GM21360 (cell line): ENCODE data around the gene LTB4R2.
"Not testable (repeated sequence)": the region's sequence is repeated elsewhere in the genome, so short reads cannot be mapped to it uniquely, and the experiment has no call there.

Source experiments
- ATAC-seq: cut with Tn5 transposase; IDR thresholded peaks from one replicate; pipeline ENCODE4 v1.9.1; 2021; ENCODE audit warnings: mild to moderate bottlenecking, moderate library complexity; ENCODE audit not compliant: unreplicated experiment

Gene LTB4R2

GRCh38 chr14:24337144-24337823 is 27.3 kb downstream of the LTB4R2 start:
- no peak for ATAC-seq

DNA sequence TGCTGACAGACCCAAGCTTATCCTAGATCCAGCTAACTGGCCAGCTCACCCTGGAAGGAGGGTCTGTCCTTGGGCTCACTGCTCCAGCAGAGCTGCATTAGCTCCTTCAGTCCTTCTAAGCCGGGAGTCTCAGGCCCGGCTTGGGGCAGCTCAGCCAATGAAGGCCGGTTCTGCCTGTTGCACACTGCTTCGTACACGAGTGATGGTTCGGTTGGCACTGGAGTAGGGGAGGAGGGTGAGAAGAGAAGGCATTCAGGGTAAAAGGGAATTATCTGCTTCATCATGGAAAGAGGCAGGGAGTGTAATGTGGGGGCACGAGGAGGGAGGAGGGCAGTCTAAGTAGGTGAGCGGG is 27.9 kb downstream of the LTB4R2 start:
- no peak for ATAC-seq

- ATAC-seq: no peak
Observed at GRCh38 chr14:24338843-24339242, 28.9 kb downstream of the LTB4R2 start.

GRCh38 chr14:24339284-24340151 is 29.6 kb downstream of the LTB4R2 start, which contains the start of gene RIPK3:
RIPK3 (minus strand) TSS chr14:24339991; CDS start chr14:24339826, 165 bp downstream.
- peak; percentile 74 for ATAC-seq

- no peak for ATAC-seq
Observed at GRCh38 chr14:24340606-24341005, 30.7 kb downstream of the LTB4R2 start.

GRCh38 chr14:24342889-24343288 is 32.9 kb downstream of the LTB4R2 start:
- ATAC-seq: no peak

DNA sequence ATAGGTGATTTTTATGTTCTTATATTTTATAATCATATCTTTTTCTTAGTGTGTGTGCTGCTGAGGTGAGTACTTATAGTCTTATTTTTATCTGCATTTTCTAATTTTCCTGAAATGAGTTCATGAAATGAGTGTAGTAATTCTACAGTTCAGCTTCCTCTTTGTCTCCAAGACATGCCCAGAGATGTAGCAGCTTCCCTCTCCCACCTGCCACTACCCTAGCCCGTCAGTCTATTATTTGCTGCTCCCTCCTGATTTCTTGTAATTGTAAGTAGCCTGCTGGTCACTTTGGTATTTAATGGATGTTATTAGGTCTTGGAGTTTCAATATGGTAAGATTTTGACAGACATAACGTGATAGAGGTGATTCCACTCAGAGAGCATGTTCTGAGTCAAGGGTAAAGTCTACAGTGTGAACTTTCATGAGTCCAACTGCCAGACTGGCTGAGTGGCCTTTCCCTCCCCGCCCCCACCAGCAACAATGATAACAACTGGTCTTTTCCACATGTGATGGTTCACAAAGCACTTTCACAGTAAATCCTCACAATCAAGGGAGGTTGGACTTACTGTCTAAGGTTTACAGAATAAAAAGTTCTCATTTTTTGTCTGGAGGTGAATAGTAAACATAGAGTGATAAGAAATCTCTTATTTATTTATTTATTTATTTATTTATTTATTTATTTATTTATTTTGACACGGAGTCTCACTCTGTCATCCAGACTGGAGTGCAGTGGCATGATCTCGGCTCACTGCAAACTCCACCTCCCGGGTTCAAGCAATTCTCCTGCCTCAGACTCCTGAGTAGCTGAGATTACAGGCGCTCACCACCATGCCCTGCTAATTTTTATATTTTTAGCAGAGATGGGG is 34.1 kb downstream of the LTB4R2 start:
- ATAC-seq: no peak

DNA sequence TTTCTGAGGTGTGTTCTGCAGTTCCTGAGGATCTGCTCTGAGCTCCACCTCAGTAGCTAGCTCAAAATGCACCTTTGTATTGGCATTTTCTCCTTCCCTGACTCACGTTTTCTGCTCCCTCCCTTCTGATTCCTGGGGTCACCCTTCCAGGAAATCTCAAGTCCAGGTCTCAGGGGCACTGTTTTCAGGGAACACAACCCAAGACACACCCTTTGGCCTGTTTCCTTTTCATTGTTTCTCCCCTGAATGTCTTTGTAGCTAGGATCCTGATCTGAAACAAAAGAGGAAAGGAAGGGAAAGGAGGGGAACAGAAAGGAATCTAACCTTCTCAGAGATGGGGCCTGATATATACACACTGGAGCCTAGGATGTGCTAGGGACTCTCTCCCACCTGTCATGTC is 37.2 kb downstream of the LTB4R2 start:
- ATAC-seq: no peak

DNA sequence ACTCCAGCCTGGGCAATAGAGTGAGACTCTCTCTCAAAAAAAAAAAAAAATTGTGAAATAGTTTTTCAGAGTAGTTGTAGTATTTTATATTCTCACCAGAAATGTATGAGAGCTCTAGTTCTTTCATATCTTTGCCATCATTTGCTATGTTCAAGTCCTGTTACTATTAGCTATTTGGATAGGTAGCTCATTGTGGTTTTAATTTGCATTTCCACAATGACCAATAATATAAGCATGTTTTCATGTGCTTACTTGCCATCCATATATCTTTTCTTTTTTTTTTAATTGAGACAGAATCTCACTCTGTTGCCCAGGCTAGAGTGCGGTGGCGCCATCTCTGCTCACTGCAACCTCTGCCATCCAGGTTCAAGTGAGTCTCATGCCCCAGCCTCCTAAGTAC is 38.2 kb downstream of the LTB4R2 start:
- ATAC-seq: no peak

DNA sequence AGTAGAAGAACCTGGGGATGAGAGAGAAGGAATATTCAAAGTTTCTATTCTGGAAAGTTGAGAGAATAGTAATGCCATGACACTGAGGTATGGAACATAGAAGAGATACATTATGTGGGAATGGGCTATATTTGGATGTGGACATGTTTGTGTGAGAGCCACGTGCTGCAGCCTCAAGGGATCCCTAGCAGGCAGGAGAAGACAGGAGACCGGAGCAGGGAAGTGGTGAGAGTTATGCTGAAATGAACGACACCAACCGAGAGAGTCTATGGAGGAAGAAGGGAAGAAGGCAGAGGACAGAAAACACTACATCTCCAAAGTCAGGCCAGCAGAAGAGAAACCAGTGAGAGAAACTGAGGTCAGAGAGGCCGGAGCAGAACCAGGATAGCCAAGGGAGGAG is 39.8 kb downstream of the LTB4R2 start:
- ATAC-seq: no peak

- ATAC-seq: no peak
Observed at GRCh38 chr14:24351517-24351916, 41.6 kb downstream of the LTB4R2 start.

DNA sequence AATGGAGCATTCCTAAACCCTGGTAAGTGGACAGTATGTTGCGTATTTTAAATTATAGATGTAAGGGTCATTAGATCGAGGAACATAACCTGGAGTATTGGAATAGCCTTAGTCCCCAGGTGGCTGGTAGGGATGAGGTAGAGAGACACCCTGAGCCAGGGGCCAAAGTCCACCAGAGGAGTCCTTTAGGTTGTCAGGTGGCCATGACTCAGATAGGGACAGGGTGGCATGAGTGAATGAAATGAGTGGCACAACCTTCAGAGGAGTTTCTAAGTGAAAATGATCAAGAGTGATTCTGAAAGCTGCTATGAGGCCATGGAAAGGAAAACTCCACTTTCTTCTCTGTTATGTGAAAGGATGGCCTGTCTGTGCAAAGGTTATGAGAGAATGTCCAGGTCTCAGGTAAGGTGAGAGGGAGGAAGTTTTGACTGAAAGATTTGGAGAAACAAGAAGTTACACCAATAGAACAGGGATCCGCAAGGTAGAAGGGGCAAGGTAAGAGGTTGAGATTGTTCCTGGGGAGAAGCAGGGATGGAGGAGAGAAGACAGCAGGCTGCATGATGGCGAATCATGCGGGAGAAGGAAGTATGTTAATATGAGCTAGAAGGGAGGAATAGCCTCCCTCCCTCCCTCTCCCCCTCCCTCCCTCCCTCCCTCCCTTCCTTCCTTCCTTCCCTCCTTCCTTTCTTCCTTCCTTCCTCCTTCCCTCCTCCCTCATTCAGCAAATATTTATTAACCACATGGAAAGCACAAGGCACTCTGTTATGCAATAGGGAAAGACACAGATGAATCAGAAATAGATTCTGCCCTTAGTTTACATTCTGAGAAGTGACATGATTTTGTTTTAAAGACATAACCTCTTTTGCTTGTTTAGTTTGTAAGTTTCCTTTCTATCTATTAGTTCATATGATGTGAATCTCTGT is 43.9 kb downstream of the LTB4R2 start:
- no peak for ATAC-seq

- not testable (repeated sequence) for ATAC-seq
Observed at GRCh38 chr14:24354482-24354825, 44.5 kb downstream of the LTB4R2 start.

- ATAC-seq: no peak
Observed at GRCh38 chr14:24355009-24355408, 45.1 kb downstream of the LTB4R2 start.

DNA sequence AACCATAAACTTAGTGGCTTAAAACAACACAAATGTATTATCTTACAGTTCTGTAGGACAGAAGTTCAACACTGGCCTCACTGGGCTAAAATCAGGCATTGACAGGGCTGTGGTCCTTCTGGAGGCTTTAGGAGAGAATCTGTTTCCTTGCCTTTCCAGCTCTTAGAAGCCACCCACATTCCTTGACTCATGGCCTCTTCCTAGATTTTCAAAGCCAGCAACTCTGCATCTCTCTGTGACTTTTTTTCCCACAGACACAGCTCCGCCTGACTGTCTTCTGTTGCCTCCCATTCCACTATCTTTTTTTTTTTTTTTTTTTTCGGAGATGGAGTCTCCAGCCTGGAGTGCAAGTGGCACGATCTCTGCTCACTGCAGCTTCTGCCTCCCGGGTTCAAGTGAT is 46.3 kb downstream of the LTB4R2 start:
- ATAC-seq: no peak

- ATAC-seq: no peak
Observed at GRCh38 chr14:24360281-24360680, 50.3 kb downstream of the LTB4R2 start.

GRCh38 chr14:24361326-24361725 is 51.4 kb downstream of the LTB4R2 start:
- ATAC-seq: no peak
